Glutamatergic neuron (in vitro differentiated cells): ENCODE data around the gene CORO1A. TPM values are rescaled to one million over a fixed set of nuclear protein-coding genes. Genes with fewer than 3 reads are reported as not detected.

Source experiments
- DNase-seq: peaks from one replicate; pipeline ENCODE4 v3.0.0; 2022
- H3K27ac Mint-ChIP-seq: one replicate; pipeline ENCODE4 v1.8.0; 2020; ENCODE audit warnings: mild to moderate bottlenecking, mixed read lengths, inconsistent platforms; ENCODE audit not compliant: unreplicated experiment
- H3K27me3 Mint-ChIP-seq: one replicate; pipeline ENCODE4 v1.8.0; 2020; ENCODE audit warnings: mild to moderate bottlenecking, moderate library complexity, mixed read lengths, inconsistent platforms; ENCODE audit not compliant: unreplicated experiment
- H3K36me3 Mint-ChIP-seq: one replicate; pipeline ENCODE4 v1.8.0; 2020; ENCODE audit warnings: mild to moderate bottlenecking, mixed read lengths, inconsistent platforms; ENCODE audit not compliant: unreplicated experiment
- H3K4me1 Mint-ChIP-seq: one replicate; pipeline ENCODE4 v1.8.0; 2020; ENCODE audit warnings: mild to moderate bottlenecking, low read depth, mixed read lengths, inconsistent platforms; ENCODE audit not compliant: unreplicated experiment
- H3K4me3 Mint-ChIP-seq: one replicate; pipeline ENCODE4 v1.8.0; 2020; ENCODE audit warnings: mild to moderate bottlenecking, mixed read lengths, inconsistent platforms; ENCODE audit not compliant: unreplicated experiment
- H3K9me3 Mint-ChIP-seq: one replicate; pipeline ENCODE4 v1.8.0; 2020; ENCODE audit warnings: mild to moderate bottlenecking, moderate library complexity, mixed read lengths, inconsistent platforms; ENCODE audit not compliant: unreplicated experiment
- total RNA-seq: library from RNA; stranded (reverse); fragmentation: NEBNext Ultra II Directional; extraction: Animal tissue kit (Norgen Biotek cat#: 25700); gene quantifications from one replicate; pipeline ENCODE4 v1.2.1, GENCODE V29; 2021; ENCODE audit not compliant: unreplicated experiment
- TF ChIP-seq, protein P1 (sequence below): fragments of 200-600 bp; sonication (generic); IDR thresholded peaks from one replicate; pipeline ENCODE4 v1.5.0; 2021; ENCODE audit not compliant: partially characterized antibody, unreplicated experiment

CORO1A gene
- total RNA-seq, 1 donor from 2014 or later = 75.2 TPM

DNA sequence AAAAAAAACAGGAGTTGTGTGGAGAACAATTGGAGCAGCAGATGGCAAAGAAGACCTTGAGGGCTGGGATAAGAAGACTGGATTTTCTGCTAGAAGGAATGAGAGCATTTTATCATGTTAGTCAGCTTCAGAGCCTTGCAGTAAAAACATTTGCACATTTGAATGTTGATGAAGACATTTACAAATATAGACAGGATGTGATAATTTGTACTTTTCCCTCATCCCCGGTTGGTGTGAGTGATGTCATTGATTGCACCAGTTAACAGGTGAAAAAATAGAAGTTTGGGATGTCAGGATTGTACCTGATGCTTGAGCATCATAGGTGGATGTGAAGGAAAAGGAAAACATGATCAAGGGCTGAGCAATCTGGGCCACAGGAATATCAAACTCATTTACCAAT, 37.7 kb upstream of the CORO1A start:
- TF ChIP-seq, protein P1, sequence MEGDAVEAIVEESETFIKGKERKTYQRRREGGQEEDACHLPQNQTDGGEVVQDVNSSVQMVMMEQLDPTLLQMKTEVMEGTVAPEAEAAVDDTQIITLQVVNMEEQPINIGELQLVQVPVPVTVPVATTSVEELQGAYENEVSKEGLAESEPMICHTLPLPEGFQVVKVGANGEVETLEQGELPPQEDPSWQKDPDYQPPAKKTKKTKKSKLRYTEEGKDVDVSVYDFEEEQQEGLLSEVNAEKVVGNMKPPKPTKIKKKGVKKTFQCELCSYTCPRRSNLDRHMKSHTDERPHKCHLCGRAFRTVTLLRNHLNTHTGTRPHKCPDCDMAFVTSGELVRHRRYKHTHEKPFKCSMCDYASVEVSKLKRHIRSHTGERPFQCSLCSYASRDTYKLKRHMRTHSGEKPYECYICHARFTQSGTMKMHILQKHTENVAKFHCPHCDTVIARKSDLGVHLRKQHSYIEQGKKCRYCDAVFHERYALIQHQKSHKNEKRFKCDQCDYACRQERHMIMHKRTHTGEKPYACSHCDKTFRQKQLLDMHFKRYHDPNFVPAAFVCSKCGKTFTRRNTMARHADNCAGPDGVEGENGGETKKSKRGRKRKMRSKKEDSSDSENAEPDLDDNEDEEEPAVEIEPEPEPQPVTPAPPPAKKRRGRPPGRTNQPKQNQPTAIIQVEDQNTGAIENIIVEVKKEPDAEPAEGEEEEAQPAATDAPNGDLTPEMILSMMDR = no peak
- Mint-ChIP-seq H3K36me3 (peaks cover 4% of the 10 kb centered on the region), H3K9me3 (no peaks in the 10 kb centered on the region), H3K4me1 (no peaks in the 10 kb centered on the region), H3K27me3 (peaks cover 1% of the 10 kb centered on the region), H3K27ac (no peak overlapping the region), H3K4me3 (no peak overlapping the region)
- DNase-seq = no peak

GRCh38 chr16:30147843-30148510, 35.4 kb upstream of the CORO1A start:
- TF ChIP-seq, protein P1 = no peak
- H3K4me3 Mint-ChIP-seq = no peak overlapping the region
- H3K36me3 Mint-ChIP-seq = peaks cover 4% of the 10 kb centered on the region
- H3K27ac Mint-ChIP-seq = no peak overlapping the region
- no peak for DNase-seq
- H3K9me3 Mint-ChIP-seq = no peaks in the 10 kb centered on the region
- H3K27me3 Mint-ChIP-seq = peaks cover 4% of the 10 kb centered on the region
- no peaks in the 10 kb centered on the region for H3K4me1 Mint-ChIP-seq

GRCh38 chr16:30149250-30149930, 34.0 kb upstream of the CORO1A start:
- no peak for DNase-seq
- no peaks in the 10 kb centered on the region for H3K9me3 Mint-ChIP-seq
- no peak overlapping the region for H3K27ac Mint-ChIP-seq
- peaks cover 4% of the 10 kb centered on the region for H3K36me3 Mint-ChIP-seq
- TF ChIP-seq, protein P1 = no peak
- peaks cover 4% of the 10 kb centered on the region for H3K27me3 Mint-ChIP-seq
- H3K4me3 Mint-ChIP-seq = no peak overlapping the region
- H3K4me1 Mint-ChIP-seq = no peaks in the 10 kb centered on the region

DNA sequence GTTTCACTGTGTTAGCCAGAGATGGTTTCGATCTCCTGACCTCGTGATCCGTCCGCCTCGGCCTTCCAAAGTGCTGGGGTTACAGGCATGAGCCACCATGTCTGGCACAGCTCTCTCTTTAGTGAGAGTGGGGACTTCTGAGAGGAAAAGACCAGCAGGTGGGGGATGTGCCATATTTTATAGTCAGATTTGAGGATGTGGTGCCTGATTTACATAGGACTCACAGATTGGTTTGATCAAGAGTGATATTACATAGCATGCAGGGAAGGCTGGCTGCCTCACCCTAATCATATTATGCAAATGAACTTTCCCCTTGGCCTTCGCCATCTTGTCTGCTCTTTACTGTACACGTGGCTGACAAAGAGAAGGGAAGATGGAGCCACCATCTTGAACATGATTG, 32.3 kb upstream of the CORO1A start:
- peaks cover 4% of the 10 kb centered on the region for H3K27me3 Mint-ChIP-seq
- peaks cover 2% of the 10 kb centered on the region for H3K9me3 Mint-ChIP-seq
- H3K27ac Mint-ChIP-seq = no peak overlapping the region
- H3K4me1 Mint-ChIP-seq = no peaks in the 10 kb centered on the region
- no peak overlapping the region for H3K4me3 Mint-ChIP-seq
- no peak for DNase-seq
- TF ChIP-seq, protein P1 = no peak
- peaks cover 4% of the 10 kb centered on the region for H3K36me3 Mint-ChIP-seq

DNA sequence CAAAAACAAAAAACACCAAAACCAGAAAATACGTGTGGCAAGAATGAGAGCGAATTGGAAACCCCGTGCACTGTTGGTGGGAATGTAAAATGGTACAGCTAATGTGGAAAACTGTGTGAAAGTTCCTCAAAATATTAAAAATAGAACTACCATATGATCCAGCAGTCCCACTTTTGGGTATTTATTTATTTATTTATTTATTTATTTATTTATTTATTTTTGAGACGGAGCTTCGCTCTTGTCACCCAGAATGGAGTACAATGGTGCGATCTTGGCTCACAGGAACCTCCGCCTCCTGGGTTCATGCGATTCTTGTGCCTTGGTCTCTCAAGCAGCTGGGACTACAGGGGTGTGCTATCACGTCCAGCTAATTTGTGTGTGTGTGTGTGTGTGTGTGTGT, 30.9 kb upstream of the CORO1A start:
- no peak for DNase-seq
- peaks cover 2% of the 10 kb centered on the region for H3K9me3 Mint-ChIP-seq
- TF ChIP-seq, protein P1 = no peak
- peaks cover 4% of the 10 kb centered on the region for H3K36me3 Mint-ChIP-seq
- no peak overlapping the region for H3K27ac Mint-ChIP-seq
- H3K4me1 Mint-ChIP-seq = no peaks in the 10 kb centered on the region
- H3K4me3 Mint-ChIP-seq = no peak overlapping the region
- H3K27me3 Mint-ChIP-seq = peaks cover 4% of the 10 kb centered on the region
